NB4 (cell line): ENCODE data around the gene EEF1AKMT3.
A peak's percentile ranks its signal among the peaks of the same experiment; 100 is the strongest.

Experiments
- DNase-seq: peaks from one replicate; pipeline ENCODE4 v3.0.0; 2010; ENCODE audit warnings: low read depth
- H3K4me3 ChIP-seq: one replicate; pipeline ENCODE4 v1.5.1; 2011; ENCODE audit warnings: mild to moderate bottlenecking, low read depth, low read length, moderate library complexity
- CTCF ChIP-seq: IDR thresholded peaks from one replicate; pipeline ENCODE4 v1.5.1; 2012; ENCODE audit warnings: low read depth, low read length
- MAX ChIP-seq: IDR thresholded peaks from 2 replicates; pipeline ENCODE4 v1.6.1; 2011; ENCODE audit warnings: low read depth, low read length
- MYC ChIP-seq: IDR thresholded peaks from 2 replicates; pipeline ENCODE4 v1.6.1; 2011; ENCODE audit warnings: low read depth, low read length
- POLR2A ChIP-seq: IDR thresholded peaks from 2 replicates; pipeline ENCODE4 v1.6.1; 2011; ENCODE audit warnings: mild to moderate bottlenecking; ENCODE audit not compliant: insufficient read length; ENCODE audit errors: extremely low read depth

EEF1AKMT3 gene

GRCh38 chr12:57767305-57767698, 5.1 kb upstream of the EEF1AKMT3 start:
- DNase-seq, result no peak
- H3K4me3 ChIP-seq, result no peak overlapping the region
- TF ChIP-seq MAX (no peak), CTCF (no peak), POLR2A (no peak), MYC (no peak)

GRCh38 chr12:57767876-57768275, 4.5 kb upstream of the EEF1AKMT3 start:
- DNase-seq, result no peak
- no peak overlapping the region for H3K4me3 ChIP-seq
- TF ChIP-seq MYC (no peak), POLR2A (no peak), CTCF (no peak), MAX (no peak)

- no peak for DNase-seq
- TF ChIP-seq MYC, result no peak
- TF ChIP-seq MAX, result no peak
- no peak for TF ChIP-seq POLR2A
- TF ChIP-seq CTCF, result no peak
- no peak overlapping the region for H3K4me3 ChIP-seq
Measured at GRCh38 chr12:57769594-57769993, 2.8 kb upstream of the EEF1AKMT3 start.

GRCh38 chr12:57770734-57771133, 1.7 kb upstream of the EEF1AKMT3 start:
- H3K4me3 ChIP-seq, result peak overlapping the region; percentile 87
- TF ChIP-seq CTCF, result no peak
- no peak for TF ChIP-seq POLR2A
- no peak for TF ChIP-seq MAX
- no peak for TF ChIP-seq MYC
- no peak for DNase-seq

- peak; percentile 98 for DNase-seq
- peak overlapping the region; percentile 87 for H3K4me3 ChIP-seq
- no peak for TF ChIP-seq CTCF
- TF ChIP-seq MYC, result no peak
- TF ChIP-seq MAX, result no peak; the same call in 1 of the 2 replicates
- TF ChIP-seq POLR2A, result no peak
Measured at GRCh38 chr12:57771236-57771872, 1.1 kb upstream of the EEF1AKMT3 start.
